HG03103 (cell line): ENCODE measurements around the gene FEM1A.
"Not testable (repeated sequence)": the region's sequence is repeated elsewhere in the genome, so short reads cannot be mapped to it uniquely, and the experiment has no call there.

Experiments
- ATAC-seq: cut with Tn5 transposase; IDR thresholded peaks from one replicate; pipeline ENCODE4 v1.9.1; 2021; ENCODE audit warnings: low read depth; ENCODE audit not compliant: unreplicated experiment

Gene FEM1A

DNA sequence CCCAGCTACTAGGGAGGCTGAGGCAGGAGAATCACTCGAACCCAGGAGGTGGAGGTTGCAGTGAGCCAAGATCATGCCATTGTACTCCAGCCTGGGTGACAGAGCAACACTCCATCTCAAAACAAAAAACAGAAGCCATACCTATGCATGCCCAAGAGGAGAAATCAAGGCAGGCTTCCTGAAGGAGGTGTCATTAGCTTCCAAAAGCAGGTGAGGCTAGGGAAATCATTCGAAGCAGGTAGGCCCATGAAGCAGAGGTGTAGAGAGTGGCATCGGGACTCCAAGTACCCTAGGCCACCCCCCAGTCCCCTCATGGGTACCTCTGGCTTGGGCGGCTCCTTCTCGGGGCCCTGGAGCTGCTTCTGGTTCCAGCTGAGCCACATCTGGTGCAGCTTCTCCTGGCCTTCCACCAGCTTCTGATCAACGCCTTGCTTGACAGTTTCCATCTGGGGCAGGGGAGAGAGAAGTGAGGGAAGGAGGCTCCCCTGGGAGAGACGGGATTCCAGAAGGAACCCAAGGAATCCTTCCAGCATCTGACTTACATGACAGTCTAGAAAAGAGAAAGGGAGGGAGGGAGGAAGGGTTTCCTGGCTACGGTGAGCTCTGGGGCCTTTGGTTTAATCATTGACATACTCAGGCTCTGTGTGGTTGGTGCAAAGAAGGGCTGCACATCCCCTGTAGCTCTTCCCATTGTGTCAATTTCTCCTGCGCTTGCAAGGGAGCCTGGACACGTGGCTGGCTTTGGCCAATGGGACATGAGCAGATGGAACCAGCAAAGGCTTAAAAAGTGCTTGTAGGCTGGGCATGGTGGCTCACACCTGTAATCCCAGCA lies 53.0 kb downstream of the FEM1A start:
- no peak for ATAC-seq

DNA sequence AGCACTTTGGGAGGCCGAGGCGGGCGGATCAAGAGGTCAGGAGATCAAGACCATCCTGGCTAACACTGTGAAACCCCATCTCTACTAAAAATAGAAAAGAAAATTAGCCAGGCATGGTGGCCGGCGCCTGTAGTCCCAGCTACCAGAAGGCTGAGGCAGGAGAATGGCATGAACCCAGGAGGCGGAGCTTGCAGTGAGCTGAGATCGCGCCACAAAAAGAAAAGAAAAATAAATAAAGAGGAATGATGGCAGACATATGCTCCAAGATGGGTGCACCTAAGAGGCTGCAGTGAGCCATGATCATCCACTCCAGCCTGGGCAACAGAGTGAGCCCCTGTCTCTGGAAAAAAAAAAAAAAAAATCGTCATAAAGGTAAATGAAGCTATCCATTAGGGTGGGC lies 54.4 kb downstream of the FEM1A start:
- ATAC-seq = not testable (repeated sequence)

DNA sequence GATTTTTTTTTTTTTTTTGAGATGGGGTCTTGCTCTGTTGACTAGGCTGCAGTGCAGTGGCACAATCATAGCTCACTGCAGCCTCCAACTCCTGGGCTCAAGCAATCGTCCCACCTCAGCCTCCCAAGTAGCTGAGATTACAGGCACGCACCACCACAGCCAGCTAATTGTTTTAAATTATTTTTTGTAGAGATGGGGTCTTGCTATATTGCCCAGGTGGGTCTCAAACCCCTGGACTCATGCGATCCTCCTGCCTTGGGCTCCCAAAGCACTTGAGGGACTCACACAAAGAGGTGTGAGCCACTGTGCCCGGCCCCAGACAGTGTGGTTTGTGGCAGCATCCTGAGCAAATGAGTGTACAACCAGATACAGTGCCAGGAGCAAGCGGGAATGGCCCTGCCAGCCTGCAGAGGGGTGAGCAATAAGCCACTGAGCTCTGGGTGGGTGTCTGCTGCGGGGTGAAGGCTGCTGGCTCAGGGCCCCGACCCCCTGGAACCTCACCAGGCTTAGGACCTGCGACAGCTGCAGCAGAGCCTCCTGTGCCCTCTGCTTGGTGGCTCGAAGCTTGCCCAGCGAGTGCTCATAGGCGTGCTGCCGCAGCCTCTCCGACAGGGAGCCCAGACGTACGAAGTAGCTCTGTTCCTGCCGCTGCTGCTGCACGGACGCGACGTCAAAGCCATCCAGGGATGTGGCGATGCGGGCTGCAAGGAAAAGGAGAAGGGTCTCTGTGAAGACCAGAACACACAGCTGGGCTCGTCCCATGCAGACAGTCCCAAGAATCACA lies 55.8 kb downstream of the FEM1A start:
- ATAC-seq = no peak

DNA sequence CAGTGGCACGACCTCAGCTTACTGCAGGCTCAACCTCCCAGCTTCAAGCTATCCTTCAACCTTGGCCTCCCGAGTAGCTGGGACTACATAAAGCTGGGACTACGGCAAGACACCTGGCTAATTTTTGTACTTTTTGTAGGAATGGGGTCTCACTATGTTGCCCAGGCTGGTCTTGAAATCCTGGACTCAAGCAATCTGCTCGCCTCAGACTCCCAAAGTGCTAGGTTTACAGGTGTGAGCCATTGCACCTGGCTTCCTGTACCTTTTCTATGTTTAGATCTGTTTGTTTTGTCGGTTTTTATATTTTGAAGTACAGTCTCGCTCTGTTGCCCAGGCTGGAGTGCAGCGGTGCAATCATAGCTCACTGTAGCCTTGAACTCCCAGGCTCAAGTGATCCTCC lies 57.5 kb downstream of the FEM1A start:
- ATAC-seq = no peak
